Measurements from ENCODE around the gene ISM1.

The ISM1 gene

DNA sequence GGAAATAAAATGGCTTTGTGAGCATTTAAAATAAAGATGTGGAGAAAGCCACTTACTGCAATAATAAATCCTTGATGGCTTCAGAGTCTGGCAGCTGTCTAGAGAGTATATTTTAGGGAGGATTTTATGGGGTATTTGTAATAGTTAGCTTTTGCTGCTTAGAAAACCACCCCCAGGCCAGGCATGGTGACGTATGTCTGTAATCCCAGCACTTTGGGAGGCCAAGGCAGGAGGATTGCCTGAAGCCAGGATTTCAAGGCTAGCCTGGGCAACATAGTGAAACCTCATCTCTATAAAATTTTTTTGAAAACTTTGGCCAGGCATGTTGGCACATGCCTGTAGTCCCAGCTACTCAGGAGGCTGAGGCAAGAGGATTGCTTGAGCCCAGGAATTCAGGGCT is 63.8 kb downstream of the ISM1 start:
- no peak for DNase-seq

DNA sequence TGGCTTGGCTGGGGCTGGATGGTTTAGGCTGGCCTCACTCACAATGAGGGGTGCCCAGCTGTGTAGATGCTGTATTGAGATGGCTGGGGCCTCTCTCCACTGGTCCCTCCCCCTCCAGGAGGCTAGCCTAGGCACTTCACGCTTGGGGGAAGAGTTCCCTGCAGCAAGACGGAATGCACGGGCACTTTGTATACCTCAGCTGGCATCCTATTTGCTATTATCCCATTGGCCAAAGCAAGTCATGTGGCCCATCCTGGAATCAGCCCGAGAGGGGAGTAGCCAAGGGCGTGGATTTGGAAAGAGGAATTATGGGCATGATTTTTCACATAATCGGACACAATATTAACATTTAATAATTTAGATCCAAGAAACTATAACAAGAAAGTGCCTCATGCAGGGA is 64.3 kb downstream of the ISM1 start:
- DNase-seq, result no peak

DNA sequence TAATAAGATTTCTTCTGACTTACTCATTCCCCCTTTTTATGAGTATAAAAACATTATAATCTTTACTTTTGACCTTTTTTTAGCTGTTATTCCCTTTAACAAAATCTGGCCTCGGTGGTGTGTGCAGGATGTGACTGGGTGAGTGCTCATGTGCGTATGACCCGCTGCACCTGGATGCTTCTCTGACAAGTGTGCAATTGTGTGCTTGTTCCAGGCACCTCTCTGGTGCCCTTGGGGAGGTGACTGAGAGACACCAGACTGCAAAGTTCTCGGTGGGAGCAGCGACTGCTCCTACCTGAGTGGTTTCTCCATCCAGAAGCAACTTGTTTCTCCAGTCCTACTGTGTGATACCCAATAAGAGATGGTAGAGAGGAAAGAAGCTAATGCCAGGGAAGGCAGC is 65.0 kb downstream of the ISM1 start:
- no peak for DNase-seq

DNA sequence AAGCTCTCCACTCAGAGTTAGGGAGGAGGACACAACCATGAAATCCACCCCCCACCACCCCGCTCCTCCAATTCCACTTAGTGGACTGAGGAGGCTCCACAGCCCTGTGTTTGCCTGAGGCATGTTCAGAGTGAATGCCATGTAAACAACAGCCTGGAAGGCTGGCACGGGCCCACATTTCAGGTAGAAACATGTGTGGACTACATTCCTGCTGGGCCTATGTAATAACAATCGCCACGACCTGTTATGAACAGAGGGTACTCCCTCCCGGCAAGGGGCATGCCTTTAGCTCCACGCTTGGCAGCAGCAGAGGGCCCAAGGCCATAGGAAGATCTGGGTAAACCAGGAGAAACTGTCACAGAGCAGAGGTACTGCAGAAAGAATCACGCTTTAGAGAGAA is 65.5 kb downstream of the ISM1 start:
- no peak for DNase-seq

DNA sequence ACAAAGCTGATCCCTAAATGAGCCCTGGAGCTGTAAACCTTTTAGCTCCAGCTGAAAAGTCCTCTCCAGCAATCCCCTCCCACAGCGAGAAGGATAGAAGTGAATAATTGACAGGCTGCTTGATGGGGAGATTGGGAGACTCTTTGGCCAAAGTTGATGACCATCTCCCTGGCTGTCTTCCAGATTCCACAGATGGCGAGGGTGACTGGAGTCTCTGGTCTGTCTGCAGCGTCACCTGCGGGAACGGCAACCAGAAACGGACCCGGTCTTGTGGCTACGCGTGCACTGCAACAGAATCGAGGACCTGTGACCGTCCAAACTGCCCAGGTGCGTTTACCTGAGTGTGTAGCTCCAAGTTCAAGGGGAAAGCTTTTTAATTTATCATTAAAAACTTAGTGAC is 67.3 kb downstream of the ISM1 start:
- DNase-seq, result no peak

DNA sequence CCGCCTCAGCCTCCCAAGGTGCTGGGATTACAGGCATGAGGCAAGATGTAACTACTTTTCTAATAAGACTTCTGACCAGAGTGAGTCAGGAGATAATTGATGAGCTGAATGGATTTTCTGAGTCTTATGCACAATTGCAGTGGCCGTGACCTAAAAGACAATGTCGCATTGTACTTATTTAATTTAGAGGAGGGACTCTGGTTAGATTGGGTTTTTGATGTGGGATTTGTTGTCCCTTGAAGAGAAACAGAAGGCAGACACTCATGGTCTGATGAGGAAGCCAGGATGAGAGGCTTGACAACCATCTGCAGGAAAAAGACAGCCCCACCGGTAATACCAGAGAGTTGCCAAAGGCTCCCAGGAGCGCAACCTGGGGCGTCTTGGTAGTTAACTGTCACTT is 68.0 kb downstream of the ISM1 start:
- DNase-seq, result no peak

DNA sequence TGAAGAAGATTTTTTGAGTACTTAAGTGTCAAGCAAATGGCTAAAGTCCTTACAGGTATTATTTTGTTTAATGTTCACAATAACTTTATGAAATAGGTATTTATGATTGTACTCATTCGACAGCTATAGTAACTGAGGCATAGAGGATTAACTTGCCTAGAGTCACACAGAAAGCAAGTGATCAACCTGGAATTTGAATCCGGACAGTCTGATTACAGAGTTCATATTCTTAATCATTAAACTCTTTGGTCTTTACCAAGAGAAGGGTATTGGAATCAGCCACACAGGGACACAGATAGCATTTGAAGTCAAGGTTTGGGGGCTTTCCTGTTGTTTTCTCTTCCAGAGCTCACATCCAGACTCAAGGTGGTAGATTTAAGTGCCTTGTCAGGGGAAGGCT is 69.7 kb downstream of the ISM1 start:
- no peak for DNase-seq

DNA sequence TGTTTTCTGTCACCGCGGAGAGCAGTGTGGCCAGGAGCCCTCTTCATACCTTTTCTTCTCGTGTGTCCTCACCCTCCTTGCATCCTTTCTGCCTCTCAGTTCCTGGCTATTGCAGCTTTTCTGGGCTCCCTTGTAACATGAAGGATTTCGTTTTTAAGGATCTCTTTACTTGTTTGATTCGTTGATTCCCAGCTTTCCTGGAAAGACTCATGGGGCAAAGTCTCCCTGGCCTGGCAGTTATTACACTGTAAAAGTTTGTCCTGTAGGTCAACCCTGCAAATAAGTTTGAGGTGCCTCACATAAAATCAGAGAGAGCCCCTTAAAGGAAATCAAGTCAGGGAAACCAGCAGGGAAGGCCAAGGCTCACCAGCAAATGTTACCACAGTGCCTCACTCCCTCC is 70.1 kb downstream of the ISM1 start:
- no peak for DNase-seq

DNA sequence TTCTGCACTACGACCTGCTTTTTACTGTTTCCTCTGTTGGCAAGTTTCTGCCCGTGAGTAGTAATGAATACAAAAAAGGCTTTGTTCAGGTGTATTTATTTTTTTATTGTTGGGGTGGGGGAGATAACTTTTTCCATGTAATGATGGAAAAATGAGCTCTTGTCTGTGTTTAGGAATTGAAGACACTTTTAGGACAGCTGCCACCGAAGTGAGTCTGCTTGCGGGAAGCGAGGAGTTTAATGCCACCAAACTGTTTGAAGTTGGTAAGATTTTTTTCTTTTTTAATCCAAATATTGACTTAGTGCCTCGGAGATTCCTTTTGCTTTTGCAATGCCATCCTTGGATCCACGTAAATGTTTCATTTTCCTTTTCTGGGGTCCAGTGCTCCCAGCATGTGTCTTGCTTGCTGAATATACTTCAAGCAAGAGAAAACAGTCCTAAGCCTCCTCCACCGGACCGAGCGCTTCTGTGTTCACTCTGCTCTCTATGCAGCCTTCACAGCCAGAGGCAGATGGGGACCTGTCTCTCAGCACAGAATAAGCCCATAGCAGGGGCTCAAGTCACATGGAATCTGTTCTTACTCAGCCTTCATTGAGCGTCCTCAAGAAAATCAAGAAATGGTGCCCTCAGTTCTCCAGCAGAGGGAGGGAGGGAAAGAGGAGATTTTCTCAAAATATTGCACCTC is 71.3 kb downstream of the ISM1 start:
- DNase-seq, result no peak

DNA sequence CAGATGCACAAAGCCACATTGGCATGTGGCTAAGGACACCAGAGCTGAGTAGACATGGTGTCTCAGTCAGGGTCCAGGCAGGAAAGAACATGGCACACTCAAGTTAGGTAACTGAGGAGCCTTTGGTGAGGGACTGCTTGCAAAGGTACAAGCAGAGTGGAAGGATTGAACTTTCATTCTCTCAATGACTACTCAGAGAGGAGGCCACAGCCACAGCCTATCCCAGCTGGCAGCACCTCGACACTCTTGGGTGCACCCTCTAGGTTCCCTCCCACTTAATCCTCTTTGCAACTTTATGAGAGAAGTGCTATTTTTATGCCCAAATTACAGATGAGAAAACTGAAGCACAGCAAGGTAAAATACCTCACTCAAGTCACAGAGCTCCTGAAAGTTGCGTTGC is 73.4 kb downstream of the ISM1 start:
- no peak for DNase-seq

DNA sequence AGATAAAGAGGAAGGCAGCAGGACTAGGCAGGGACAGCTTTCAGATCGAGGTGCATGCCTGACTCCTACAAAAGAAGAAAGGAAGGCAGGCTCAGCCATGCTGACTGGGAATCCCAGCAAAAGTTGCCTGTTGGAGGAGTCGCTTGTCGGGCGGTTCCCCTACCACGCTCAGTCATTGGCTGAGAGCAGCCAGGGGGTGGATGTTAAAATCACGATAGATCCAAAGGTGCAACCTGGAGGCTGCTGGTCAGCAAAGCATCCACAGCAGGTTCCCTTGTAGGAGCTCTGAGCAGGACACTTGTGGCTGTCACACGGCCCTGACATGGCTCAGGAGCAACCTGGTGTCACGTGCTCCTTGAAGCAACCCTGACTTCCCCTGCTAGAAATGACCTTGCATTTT is 74.6 kb downstream of the ISM1 start:
- no peak for DNase-seq

DNA sequence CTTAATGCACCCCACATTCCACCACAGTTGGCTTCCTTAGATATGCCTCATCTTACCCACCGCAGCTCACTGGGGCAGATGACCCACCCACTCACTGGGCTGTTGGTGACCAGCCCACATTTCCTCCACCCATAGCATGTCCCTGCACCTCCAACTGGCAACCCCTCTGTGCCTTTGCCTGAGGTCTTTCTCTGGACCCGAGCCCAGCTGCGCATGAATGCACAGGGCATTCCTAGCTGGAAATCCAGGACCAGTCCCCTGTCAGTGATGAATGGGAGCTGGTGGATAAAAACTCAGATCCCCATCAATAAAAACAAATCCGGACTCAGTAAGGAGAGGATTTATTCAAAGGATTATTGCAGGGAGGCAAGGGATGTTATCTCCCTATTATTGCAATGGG is 75.0 kb downstream of the ISM1 start:
- no peak for DNase-seq

DNA sequence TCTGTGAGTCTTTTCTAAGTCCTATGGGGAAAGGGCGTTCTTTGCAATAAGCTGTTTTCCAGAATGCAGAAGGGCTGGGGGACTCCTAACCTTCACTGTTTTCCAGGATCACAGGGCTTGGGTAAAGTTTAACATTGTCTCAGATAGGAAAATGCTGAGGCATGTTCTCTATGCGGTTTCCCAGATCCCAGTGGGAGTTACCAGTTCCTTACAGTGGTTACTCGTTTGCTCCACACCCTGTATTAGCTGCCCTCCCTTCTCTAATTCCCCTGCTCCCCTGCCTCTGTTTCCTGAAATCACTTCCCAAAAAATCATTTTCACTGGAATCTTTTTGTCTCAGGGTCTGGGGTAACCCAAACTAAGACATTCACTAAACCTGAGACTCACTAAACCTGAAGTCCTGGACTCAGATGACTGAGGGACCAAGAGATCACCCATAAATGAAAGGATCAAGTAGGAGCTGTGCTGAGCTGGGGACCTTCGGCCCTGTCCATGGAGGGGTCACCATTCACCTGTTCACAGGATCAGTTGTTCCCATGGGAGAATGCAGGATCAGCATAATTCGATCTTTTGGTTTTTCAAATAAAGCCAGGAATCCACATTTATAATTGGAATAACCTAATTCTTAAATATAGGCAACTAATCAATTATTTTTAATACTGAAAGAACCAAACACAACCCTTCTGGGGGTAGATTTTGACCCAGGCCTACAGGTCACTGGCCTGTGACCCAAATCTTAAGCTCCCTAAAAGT is 76.2 kb downstream of the ISM1 start:
- DNase-seq, result no peak

DNA sequence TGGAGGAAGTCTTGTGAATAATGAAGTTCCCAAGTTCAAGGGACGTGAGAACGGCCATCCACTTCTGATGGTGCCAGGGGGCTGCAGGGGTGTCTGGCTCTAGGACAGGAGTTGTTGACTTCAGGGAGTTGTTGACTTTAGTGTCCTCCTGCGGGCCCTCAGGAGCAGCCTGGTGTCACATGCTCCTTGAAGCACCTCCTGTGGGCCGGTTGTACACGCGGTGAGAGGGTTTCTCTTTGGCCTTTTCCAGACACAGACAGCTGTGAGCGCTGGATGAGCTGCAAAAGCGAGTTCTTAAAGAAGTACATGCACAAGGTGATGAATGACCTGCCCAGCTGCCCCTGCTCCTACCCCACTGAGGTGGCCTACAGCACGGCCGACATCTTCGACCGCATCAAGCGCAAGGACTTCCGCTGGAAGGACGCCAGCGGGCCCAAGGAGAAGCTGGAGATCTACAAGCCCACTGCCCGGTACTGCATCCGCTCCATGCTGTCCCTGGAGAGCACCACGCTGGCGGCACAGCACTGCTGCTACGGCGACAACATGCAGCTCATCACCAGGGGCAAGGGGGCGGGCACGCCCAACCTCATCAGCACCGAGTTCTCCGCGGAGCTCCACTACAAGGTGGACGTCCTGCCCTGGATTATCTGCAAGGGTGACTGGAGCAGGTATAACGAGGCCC is 77.8 kb downstream of the ISM1 start:
- no peak for DNase-seq

DNA sequence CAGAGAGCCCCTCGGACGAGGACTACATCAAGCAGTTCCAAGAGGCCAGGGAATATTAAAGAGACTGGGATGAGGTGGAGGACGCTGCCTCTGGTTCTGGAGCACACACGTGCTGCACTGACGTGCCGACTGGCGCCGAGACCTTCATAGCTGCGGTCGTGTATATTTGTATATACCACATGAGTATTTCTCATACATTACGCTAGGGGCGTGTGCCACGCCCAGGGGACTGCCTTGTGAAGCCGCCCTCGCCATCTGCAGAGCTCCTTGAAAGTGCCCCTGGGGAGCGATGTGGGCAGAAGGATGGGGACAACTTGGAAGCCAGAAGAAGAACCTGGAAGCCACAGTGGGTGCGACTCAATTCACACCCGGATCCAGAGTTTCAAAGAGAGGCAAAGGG is 78.3 kb downstream of the ISM1 start:
- DNase-seq, result no peak

DNA sequence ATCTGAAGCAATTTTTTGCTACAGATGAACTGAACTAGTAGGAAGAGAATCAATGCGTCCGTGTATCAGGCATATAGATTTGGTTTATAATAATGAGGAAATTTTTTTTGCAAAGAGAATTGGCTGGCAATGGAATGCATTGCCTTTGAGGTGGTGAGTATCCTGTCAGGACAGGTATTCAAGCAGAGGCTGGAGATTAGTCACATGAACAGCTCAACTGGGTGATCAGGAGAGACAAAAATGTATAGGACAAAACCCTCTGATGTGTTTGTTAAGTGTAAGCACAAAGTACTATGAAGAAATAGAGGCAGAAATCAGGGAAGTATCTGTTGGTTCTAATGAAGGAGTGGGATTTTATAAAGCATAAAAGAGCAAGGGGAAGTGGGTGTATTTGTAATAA is 80.5 kb downstream of the ISM1 start:
- no peak for DNase-seq

DNA sequence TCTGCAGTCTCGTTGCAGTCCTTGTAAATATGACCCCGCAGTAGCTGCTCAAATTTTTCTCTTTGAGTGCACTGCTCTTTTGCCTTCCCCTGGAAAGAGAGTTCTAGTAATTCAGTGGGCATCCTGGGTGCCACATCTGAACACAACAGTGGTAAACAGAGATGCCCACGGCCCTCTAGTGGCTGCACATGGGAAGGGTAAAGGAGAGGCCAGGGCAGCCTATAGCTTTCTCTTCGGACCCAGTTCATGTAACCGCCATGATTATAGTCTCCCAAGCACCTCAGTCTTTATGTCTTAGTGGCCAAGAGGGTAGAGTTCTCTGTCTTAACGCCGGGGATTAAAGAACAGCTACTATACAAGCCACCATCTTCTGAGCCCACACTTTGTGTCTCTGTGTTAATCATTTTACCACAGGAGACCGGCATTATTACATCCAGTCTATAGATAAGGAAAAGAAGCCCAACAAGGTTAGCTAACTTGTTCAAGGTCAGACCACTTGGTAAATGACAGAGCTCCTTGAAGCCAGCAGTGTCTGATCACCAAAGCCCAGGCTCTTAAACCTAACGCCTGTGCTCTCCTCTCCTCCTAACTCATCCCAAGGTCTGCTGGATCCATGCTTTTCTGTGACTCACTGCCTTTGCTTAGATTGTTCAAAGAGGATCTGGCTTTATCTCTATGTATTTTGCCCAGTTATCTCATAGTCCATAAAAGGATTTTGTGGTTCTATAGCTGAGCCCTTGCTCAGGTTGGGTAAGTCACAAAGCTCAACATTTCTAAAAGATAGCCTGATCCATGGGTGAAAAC is 81.8 kb downstream of the ISM1 start:
- DNase-seq, result no peak

DNA sequence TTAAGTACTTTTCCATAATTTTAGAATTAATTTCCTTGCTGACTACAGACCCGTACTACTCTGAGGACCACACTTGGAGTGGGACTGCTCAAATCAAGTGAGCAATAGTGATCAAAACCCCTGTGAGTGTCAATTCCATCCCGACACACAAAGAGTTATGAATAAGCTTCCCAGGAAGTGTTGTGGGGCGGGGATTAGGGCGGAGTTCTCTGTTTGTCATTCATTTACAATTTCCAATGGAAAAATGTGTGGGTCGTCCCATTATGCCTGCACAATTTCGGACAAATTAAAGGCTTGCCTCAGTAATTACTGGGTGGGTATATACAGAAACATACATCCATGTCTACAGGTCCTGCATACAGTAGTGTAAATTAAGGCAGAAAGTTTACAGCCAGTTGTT is 84.2 kb downstream of the ISM1 start:
- DNase-seq, result no peak

DNA sequence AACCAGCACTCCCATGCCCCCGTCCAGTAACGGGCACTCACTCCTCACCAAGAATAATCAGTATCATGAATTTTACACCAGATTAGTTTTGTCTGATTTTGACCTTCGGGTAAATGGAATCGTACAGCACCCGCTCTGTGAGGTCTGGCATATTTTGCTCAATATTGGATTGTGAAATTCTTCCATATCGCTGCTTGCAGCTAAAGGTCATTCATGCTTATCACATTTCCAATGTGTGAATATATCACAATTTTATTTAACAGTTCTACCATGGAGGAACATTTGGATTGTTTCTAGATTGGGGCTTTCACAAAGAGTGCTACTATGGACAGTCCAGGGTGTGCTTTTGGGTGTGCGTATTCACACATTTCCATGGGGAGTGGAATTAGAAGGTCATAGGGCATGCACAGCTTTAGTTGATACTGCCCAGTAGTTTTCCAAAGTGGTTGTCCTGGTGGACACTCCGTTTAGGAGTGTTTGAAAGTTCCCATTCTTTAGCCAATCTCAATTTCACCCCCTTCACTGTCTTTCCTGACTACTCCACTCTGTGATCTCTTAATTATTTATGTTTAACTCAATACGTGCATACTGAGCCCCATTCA is 86.6 kb downstream of the ISM1 start:
- DNase-seq, result no peak

DNA sequence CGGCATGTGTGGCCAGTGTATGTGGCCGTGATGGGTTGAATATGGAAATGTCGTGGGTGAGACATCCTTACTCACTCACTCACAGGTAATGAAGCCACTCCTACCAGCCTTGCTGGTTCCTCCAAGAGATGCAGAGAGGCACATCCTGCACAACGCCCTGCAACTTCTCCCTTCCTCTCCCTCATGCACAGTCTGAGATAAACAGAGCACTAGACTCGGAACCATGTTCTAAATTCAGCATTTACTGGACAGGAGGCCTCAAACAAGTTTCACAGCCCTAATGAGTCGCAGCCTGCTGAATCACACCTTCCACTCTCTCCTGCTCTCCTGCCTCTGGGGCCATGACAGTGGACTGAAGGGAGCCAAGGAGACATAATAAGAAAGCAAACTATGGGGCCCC is 91.2 kb downstream of the ISM1 start:
- no peak for DNase-seq

DNA sequence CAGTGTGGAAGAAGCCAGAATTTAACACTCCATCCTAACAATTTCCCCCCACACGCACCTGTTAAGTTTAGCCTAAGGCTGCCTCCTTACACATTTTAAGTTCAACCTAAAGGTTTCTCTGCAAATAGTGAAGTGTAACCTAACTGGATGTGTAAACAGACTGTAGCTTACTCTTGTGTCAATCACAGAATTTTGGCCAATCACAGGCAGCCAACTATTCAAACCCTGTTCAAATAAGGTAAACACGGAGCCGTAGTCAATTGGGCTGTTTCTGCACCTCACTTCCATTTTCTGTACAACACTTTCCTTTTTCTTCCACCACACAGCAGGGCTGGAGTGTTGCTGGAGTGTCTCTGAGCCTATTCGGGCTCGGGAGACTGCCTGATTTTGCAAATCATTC is 92.1 kb downstream of the ISM1 start:
- no peak for DNase-seq

DNA sequence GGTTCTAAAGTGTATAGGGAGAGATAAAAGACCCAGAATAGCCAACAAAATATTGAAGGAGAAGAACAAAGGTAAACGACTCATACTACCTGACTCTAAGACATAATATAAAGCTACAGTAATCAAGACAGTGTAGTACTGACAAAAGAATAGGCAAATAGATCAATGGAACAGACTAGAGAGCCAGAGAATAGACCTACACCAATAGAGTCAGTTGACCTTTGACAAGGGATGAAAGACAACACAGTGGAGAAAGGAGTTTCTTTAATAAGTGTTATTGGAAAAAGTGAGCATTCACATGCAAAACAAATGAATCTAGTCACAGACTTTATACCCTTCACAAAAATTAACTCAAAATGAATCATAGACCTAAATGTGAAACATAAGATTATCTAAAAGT is 96.4 kb downstream of the ISM1 start:
- no peak for DNase-seq

DNA sequence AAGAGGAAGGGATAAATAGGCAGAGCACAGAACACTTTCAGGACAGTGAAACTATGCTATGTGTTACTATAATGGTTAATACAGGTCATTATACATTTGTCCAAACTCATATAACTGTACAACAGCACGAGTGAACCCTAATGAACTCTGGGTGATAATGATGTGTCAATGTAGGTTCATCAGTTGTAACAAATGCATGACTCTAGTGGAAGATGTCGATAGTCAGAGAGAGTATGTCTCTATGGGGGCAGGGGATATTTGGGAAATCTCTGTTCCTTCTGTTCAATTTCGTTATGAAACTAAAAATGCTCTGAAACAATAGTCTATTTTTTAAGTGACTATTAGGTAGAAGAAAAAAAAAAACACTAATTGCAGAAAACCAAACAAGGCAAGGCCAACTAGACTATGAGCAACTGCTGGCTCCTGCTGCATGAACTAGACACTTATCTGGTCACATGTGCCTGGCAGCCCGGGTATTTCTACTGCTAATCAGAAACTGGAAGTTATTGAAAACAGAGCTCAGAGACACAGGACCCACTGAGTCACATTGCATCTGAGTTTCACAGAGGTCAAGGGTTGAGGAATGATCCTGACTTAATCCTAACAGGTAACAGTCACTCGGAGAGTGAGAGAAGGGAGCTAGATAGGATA is 97.9 kb downstream of the ISM1 start:
- DNase-seq, result no peak

Measured in right hindlimb (tissue), 1 donor.